Ascending aorta (tissue), 2 donors: ENCODE data around the gene PI4KB. TPM values are rescaled to one million over a fixed set of nuclear protein-coding genes. Genes with fewer than 3 reads are reported as not detected.
A peak's percentile ranks its signal among the peaks of the same experiment; 100 is the strongest.

Source experiments
- DNase-seq, 2 donors: peaks; one replicate each; pipeline ENCODE4 v3.0.0-alpha.2; 2019; ENCODE audit warnings: low spot score in 2 of 2
- H3K27ac ChIP-seq, 2 donors: fragments of 200-600 bp; sonication (generic); one replicate each; pipeline ENCODE4 v1.5.1; 2016 to 2017; ENCODE audit warnings: mild to moderate bottlenecking in 1 of 2
- H3K27me3 ChIP-seq: fragments of 200-600 bp; sonication (generic); one replicate; pipeline ENCODE4 v1.5.1; 2017
- H3K36me3 ChIP-seq, 2 donors: fragments of 200-600 bp; sonication (generic); one replicate each; pipeline ENCODE4 v1.5.1; 2016
- H3K4me1 ChIP-seq, 2 donors: fragments of 200-600 bp; sonication (generic); one replicate each; pipeline ENCODE4 v1.5.1; 2016 to 2017; ENCODE audit warnings: mild to moderate bottlenecking in 1 of 2
- H3K4me3 ChIP-seq, 2 donors: fragments of 200-600 bp; sonication (generic); one replicate each; pipeline ENCODE4 v1.5.1; 2016 to 2017; ENCODE audit warnings: mild to moderate bottlenecking in 1 of 2
- H3K9me3 ChIP-seq, 2 donors: fragments of 200-600 bp; sonication (generic); one replicate each; pipeline ENCODE4 v1.5.1; 2016
- intact Hi-C: fragments of 100-400 bp; cut with DNase I; formaldehyde crosslinking; loops from one replicate; pipeline ENCODE4 v1.15.1; 2023
- total RNA-seq: library from RNA; depleted of rRNA; stranded (reverse); fragments of >200 nt; gene quantifications from one replicate; pipeline ENCODE4 v1.1.0, GENCODE V29; 2016
- TF ChIP-seq, protein P1 (sequence below), 3 experiments: fragments of 200-600 bp in 2 of 3; fragments of 450-650 bp in 1 of 3; sonication (generic) in 2 of 3; IDR thresholded peaks; one replicate each; pipeline ENCODE4 v1.5.1; 2016 to 2019; ENCODE audit warnings: antibody characterized with exemption in 3 of 3, mild to moderate bottlenecking in 1 of 3, moderate library complexity in 1 of 3

Gene PI4KB
- total RNA-seq, 1 donor from 2014 or later, result 94.8 TPM

DNA sequence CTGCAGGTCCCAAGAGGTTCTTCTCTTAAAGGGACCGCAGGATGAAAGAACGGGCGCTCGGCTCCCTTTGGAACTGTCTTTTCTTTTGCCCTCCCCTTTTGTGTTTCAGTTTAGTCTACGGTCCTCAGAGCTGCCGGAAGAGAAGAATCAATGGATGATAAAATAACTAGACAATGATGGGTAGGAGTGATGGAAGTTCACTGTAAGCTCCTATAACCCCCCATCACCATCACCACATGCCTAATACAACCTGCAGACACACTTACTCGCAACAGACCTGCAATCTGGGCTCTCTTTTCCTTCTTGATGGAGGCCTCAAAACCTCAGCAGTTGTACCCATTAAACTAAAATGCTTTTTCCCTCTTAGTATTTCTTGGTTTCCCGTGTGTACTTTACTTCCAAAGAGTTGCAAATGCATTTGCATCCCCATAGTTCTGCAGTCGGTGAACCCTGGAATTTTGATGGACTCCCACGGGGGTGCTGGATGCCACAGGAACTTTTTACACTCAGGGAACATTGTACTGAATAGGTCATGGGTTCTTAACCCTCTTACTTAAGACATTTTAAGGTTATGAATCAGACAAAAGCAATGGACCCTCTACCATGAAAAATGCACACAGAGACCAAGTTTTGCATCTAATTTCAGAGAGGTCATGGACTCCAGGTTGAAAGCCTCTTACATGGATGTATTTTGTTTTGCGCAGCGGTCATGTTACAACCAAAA, 20.5 kb upstream of the PI4KB start:
- intact Hi-C loops, result loop anchor here (1.0 kb wide), 3 partner anchors 20 to 52 kb away; partner anchors contain the start of genes PI4KB and PSMB4
- Histone ChIP-seq H3K4me3 (peak overlapping the region; percentile 66 to 73), H3K36me3 (peaks cover 10 to 23% of the 10 kb centered on the region in 2 donors), H3K9me3 (no peaks in the 10 kb centered on the region), H3K27me3 (no peaks in the 10 kb centered on the region), H3K4me1 (peaks cover 0 to 9% of the 10 kb centered on the region in 2 donors), H3K27ac (peak overlapping the region; percentile 28 to 48)
- TF ChIP-seq, protein P1, sequence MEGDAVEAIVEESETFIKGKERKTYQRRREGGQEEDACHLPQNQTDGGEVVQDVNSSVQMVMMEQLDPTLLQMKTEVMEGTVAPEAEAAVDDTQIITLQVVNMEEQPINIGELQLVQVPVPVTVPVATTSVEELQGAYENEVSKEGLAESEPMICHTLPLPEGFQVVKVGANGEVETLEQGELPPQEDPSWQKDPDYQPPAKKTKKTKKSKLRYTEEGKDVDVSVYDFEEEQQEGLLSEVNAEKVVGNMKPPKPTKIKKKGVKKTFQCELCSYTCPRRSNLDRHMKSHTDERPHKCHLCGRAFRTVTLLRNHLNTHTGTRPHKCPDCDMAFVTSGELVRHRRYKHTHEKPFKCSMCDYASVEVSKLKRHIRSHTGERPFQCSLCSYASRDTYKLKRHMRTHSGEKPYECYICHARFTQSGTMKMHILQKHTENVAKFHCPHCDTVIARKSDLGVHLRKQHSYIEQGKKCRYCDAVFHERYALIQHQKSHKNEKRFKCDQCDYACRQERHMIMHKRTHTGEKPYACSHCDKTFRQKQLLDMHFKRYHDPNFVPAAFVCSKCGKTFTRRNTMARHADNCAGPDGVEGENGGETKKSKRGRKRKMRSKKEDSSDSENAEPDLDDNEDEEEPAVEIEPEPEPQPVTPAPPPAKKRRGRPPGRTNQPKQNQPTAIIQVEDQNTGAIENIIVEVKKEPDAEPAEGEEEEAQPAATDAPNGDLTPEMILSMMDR (IDR thresholded peaks at IDR 0.05), result no peak
- DNase-seq, result no peak

- H3K9me3 ChIP-seq, result no peaks in the 10 kb centered on the region
- peak within 1 kb of the TSS; percentile 83 to 90 for H3K27ac ChIP-seq
- TF ChIP-seq, protein P1 (IDR thresholded peaks at IDR 0.05), result no peak
- intact Hi-C loops, result loop anchor here (1.0 kb wide), 4 partner anchors 20 to 65 kb away; partner anchors contain the start of genes PI4KB, PSMB4 and ZNF687
- DNase-seq, result peak; percentile 92 to 98
- peaks cover 0 to 9% of the 10 kb centered on the region in 2 donors for H3K4me1 ChIP-seq
- no peaks in the 10 kb centered on the region for H3K27me3 ChIP-seq
- H3K4me3 ChIP-seq, result peak within 1 kb of the TSS; percentile 66 to 73
- peaks cover 13 to 27% of the 10 kb centered on the region in 2 donors for H3K36me3 ChIP-seq
Observed at GRCh38 chr1:151346769-151347522, 19.7 kb upstream of the PI4KB start, which contains the start of gene RFX5. Gene RFX5, minus strand, starts transcription at chr1:151347252. Its CDS starts 932 bp downstream, at chr1:151346320.

- no peak for DNase-seq
- Histone ChIP-seq H3K9me3 (no peaks in the 10 kb centered on the region), H3K4me3 (peak overlapping the region; percentile 66 to 73), H3K27ac (peak overlapping the region; percentile 83 to 90), H3K36me3 (peaks cover 13 to 27% of the 10 kb centered on the region in 2 donors), H3K27me3 (no peaks in the 10 kb centered on the region), H3K4me1 (peaks cover 0 to 9% of the 10 kb centered on the region in 2 donors)
- TF ChIP-seq, protein P1 (IDR thresholded peaks at IDR 0.05), result no peak
- intact Hi-C loops, result loop anchor here (1.0 kb wide), 1 partner anchor 64 kb away; the partner anchor contains the start of gene ZNF687
Observed at GRCh38 chr1:151346082-151346768, 19.0 kb upstream of the PI4KB start.

GRCh38 chr1:151344291-151344690, 17.1 kb upstream of the PI4KB start:
- peaks cover 0 to 9% of the 10 kb centered on the region in 2 donors for H3K4me1 ChIP-seq
- H3K4me3 ChIP-seq, result no peak overlapping the region
- intact Hi-C loops, result no loop called here
- no peak for DNase-seq
- peaks cover 13 to 27% of the 10 kb centered on the region in 2 donors for H3K36me3 ChIP-seq
- TF ChIP-seq, protein P1 (IDR thresholded peaks at IDR 0.05), result no peak
- no peak overlapping the region for H3K27ac ChIP-seq
- H3K27me3 ChIP-seq, result no peaks in the 10 kb centered on the region
- no peaks in the 10 kb centered on the region for H3K9me3 ChIP-seq

- Histone ChIP-seq H3K27ac (no peak overlapping the region), H3K4me1 (peaks cover 0 to 9% of the 10 kb centered on the region in 2 donors), H3K36me3 (peaks cover 13 to 27% of the 10 kb centered on the region in 2 donors), H3K27me3 (no peaks in the 10 kb centered on the region), H3K4me3 (no peak overlapping the region), H3K9me3 (no peaks in the 10 kb centered on the region)
- no peak for DNase-seq
- intact Hi-C loops, result no loop called here
- TF ChIP-seq, protein P1 (IDR thresholded peaks at IDR 0.05), result no peak
Observed at GRCh38 chr1:151343587-151343986, 16.4 kb upstream of the PI4KB start.
